ENCODE results near the gene NMRAL1.

Gene NMRAL1

GRCh38 chr16:4426021-4426684, 48.3 kb downstream of the NMRAL1 start:
- no peak for DNase-seq (ENCODE audit: low read depth)

DNA sequence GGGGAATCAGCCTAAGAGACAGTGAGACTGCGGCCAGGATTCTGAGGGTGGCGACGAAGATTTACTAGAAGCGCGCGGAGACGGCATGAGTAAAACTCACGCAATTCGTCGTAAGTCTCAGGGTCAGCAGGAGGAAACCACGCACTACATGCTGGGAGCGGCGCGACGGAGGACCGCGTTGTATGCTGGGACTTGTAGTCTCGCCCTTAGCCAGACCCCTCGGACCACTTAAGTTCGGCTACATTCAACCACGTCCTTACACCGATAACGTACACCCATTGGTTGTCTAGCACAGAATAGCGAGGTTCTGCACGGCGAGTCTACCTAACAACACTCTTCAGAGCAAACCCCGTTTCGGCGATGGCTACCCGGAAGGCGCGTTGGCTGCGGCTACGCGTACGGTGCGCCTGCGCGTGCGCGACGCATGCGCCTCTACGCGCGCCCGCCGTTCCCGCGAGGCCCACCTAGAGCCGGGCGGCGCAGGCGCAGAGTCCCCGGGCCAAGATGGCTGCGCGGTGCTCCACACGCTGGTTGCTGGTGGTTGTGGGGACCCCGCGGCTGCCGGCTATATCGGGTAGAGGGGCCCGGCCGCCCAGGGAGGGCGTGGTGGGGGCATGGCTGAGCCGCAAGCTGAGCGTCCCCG, 48.9 kb downstream of the NMRAL1 start, which contains the start of gene DNAJA3:
TSS of gene DNAJA3 (plus strand) at position 491 of the 643 bp plus-strand sequence. CDS start at position 505, 14 bp downstream.
- DNase-seq (ENCODE audit: low read depth) = peak; percentile 95

DNA sequence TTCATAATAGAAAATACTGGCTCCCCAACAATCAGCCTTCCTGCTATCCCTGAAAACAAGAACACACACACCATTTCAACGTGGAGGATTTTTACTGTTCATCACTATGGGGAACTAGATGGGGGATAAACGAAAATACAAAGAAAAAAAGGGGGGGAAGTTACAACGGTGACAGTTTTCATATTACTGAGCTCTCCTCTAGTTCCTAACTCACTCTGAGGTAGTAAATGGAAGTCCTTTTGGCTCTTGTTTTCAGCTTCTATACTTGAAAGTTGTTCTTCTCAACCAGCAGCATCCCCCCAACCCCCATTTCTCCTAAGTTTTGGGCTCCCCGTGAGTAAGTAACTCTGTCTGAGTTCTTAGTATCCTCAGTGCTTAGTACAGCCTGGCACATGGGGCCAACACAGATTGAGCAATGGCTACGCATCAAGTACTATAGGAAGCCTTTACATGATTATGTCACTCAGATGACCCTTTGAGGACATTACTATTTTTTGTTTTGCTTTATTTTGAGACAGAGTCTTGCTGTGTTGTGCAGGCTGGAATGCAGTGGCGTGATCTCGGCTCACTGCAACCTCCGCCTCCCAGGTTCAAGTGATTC, 53.8 kb downstream of the NMRAL1 start:
- peak; percentile 60 for DNase-seq (ENCODE audit: low read depth)

DNA sequence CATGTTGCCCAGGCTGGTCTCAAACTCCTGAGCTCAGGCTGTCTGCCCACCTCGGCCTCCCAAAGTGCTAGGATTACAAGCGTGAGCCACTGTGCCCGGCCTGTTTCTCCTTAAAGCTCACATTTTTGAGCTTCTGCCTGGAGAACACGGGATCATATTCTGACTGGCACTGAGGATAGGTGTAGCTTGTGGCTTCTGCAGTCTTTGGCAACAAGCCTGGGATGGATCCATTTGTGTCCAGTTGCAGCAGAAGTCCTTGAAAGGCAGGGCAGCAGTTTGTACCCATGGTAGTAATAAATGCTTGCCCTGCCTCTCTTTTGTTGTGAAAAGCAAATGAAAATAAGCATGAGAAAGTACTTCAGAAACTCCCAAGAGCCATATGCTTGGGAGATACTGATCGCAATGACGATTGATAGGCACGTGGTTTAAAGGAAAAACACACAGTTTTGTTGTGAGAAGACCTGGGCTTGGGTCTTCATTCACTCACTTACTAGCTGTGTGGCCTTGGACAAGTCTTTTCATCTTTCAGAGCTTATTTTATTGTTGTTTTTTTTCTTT, 54.9 kb downstream of the NMRAL1 start:
- no peak for DNase-seq (ENCODE audit: low read depth)

DNA sequence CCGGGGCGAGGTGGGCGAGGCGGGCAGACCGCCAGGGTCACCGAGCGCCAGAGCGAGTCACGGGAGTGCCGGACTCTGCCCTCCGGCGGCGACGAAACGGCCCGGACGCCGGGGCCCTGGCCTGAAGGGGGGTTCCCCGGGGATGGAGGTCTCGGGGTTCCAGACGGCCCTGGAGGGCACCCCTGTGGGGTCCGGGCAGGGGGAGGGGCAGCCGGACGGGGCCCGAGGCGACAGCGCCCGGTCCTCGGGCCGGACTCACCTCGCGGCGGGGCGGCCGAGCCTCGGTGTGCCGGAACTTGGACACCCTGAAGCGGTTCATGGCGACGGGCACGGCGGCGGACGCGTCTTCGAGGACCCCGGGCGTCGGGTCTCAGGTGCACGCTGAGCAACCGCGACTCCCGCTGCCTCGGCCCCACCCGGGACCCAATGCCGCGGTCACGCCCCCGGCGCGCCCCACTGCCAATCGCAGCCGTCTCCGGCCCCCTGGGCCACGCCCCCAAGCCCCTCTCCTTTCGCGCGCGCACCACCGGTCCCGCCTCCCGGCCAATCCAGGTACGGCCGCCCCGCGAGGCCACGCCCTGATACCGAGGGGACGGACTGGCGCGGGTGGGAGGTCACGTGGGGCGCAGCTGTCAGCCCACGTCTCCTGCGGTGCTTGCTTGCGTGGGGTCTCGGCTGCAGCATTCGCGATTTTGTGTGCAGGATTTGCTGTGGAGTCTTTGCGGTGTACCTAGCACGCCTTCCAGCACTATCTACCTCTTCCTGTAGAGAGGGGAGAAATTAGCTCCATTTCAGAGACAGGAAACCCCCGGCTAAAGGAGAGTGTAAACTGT, 58.0 kb downstream of the NMRAL1 start, which contains the start of gene CORO7:
TSS of gene CORO7 (minus strand) at position 397 of the 833 bp plus-strand sequence. CDS start at position 319, 78 bp downstream.
- peak; percentile 82 for DNase-seq (ENCODE audit: low read depth)

GRCh38 chr16:4415538-4416199, 58.8 kb downstream of the NMRAL1 start:
- no peak for DNase-seq (ENCODE audit: low read depth)

DNA sequence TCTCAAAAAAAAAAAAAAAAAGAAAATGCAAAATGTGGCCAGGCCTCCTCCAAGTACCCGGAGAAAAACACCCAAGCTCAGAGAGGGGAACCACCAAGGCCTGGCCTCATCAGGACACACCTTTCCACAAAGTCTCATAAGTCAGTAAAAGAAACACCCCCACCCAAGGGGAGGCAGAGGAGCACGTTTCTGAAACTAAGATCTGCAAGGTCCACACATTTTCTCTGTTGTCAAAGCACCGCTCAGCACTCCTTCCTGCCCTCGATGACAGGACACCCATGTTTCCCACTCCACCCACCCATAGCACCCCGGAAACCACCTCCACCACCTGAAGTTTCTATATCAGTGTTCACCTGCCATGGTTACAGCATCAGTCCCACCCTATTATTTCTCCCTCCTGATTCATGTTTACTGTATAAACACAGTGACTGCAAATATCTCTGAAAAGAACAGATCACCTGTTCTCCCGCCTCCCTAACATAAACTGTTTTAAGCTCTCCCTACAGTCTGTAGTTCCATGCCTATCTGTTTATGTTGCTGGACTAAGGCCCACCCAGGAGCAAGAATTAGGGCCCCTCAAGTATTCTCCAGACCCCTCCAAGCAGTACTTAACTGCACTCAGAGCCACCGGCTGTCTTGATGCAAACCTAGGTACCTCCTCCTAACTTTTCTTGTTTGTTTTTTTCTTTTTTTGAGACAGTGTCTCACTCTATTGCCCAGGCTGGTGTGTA, 60.1 kb downstream of the NMRAL1 start:
- no peak for DNase-seq (ENCODE audit: low read depth)

DNA sequence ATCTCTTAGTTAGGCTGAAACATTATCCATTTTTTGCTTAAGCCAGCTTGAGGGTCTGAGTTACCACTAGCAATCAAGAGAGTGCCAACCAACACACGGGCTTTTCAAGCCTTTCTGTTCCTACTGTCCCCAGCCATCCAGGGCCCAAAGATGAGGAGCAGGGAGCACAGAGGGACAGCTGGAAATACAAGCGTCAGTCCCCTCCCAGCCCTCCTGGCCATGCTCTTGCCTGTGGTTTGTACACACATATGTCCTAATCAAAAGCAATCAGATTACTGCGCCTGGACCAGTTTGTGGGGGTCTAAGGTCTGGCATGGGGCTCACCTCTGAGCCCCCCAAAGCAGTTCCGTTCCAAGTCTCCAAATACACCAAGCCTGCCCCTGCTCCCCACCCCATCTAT, 61.6 kb downstream of the NMRAL1 start:
- no peak for DNase-seq (ENCODE audit: low read depth)

DNA sequence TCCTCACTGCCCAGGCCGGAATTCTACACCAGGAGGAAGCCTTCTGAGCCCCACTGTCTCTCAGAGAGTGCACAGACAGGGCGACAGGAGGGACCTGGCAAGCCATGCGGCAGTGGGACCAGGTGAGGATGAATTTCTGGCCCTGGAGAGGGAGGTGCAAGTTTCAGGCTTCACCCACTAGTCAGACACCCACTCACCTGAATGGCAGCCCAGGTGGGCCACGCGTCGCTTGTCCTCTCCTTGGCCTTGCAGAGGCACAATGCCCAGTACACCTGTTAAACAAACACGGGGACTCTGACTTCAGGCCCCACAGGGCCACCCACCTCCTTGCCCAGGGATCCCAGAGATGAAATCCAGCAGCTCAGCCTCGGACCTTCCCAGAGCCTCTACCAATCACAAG, 62.3 kb downstream of the NMRAL1 start:
- DNase-seq (ENCODE audit: low read depth) = no peak

All from amniotic epithelial cell (primary cell).